Measurements from ENCODE around the gene PTPN2.

DNA sequence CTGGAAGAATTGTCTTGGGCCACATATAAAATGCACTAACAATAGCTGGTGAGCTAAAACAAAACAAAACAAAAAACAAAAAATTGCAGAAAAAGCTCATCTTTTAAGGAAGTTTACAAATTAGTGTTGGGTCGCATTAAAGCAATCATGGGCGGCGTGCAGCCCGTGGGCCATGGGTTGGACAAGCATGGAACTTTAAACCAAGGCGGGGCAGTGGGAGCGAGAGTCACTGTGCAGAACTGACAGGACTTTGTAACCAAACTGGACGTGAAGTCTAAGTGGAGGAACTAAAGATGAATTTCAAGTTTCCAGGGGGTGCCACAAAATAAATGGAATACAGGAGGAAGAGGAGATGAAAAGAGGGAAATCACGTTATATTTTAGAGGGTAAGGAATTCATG lies 100.5 kb downstream of the PTPN2 start:
- TF ChIP-seq, protein P1, sequence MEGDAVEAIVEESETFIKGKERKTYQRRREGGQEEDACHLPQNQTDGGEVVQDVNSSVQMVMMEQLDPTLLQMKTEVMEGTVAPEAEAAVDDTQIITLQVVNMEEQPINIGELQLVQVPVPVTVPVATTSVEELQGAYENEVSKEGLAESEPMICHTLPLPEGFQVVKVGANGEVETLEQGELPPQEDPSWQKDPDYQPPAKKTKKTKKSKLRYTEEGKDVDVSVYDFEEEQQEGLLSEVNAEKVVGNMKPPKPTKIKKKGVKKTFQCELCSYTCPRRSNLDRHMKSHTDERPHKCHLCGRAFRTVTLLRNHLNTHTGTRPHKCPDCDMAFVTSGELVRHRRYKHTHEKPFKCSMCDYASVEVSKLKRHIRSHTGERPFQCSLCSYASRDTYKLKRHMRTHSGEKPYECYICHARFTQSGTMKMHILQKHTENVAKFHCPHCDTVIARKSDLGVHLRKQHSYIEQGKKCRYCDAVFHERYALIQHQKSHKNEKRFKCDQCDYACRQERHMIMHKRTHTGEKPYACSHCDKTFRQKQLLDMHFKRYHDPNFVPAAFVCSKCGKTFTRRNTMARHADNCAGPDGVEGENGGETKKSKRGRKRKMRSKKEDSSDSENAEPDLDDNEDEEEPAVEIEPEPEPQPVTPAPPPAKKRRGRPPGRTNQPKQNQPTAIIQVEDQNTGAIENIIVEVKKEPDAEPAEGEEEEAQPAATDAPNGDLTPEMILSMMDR (IDR thresholded peaks at IDR 0.05; ENCODE audit: poor library complexity, severe bottlenecking): no peak
- no peak for TF ChIP-seq EZH2 (IDR thresholded peaks at IDR 0.05; ENCODE audit: borderline replicate concordance, insufficient read depth, low read length, poor library complexity, severe bottlenecking)
- TF ChIP-seq, protein P2, sequence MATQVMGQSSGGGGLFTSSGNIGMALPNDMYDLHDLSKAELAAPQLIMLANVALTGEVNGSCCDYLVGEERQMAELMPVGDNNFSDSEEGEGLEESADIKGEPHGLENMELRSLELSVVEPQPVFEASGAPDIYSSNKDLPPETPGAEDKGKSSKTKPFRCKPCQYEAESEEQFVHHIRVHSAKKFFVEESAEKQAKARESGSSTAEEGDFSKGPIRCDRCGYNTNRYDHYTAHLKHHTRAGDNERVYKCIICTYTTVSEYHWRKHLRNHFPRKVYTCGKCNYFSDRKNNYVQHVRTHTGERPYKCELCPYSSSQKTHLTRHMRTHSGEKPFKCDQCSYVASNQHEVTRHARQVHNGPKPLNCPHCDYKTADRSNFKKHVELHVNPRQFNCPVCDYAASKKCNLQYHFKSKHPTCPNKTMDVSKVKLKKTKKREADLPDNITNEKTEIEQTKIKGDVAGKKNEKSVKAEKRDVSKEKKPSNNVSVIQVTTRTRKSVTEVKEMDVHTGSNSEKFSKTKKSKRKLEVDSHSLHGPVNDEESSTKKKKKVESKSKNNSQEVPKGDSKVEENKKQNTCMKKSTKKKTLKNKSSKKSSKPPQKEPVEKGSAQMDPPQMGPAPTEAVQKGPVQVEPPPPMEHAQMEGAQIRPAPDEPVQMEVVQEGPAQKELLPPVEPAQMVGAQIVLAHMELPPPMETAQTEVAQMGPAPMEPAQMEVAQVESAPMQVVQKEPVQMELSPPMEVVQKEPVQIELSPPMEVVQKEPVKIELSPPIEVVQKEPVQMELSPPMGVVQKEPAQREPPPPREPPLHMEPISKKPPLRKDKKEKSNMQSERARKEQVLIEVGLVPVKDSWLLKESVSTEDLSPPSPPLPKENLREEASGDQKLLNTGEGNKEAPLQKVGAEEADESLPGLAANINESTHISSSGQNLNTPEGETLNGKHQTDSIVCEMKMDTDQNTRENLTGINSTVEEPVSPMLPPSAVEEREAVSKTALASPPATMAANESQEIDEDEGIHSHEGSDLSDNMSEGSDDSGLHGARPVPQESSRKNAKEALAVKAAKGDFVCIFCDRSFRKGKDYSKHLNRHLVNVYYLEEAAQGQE (IDR thresholded peaks at IDR 0.05; ENCODE audit: borderline replicate concordance): no peak
- TF ChIP-seq TAF1 (IDR thresholded peaks at IDR 0.05; ENCODE audit: low read depth): no peak
- TF ChIP-seq RAD21 (conservative IDR thresholded peaks at IDR 0.05): no peak

Data from neural cell (in vitro differentiated cells).